H1 (cell line): ENCODE results near the gene ADAMTS6. TPM values are rescaled to one million over a fixed set of nuclear protein-coding genes. Genes with fewer than 3 reads are reported as not detected.
"Not testable (repeated sequence)": the region's sequence is repeated elsewhere in the genome, so short reads cannot be mapped to it uniquely, and the experiment has no call there.

Experiments
- CTCF ChIA-PET: fragments of 300-600 bp; sonication (Branson Sonifier 250); formaldehyde crosslinking; loops from one replicate; lab custom pipeline; 2021; ENCODE audit not compliant: partially characterized antibody; lab: Charles Lee
- POLR2A ChIA-PET: fragments of 300-600 bp; sonication (Branson Sonifier 250); formaldehyde crosslinking; loops from one replicate; lab custom pipeline; 2021; ENCODE audit warnings: inconsistent platforms; ENCODE audit not compliant: partially characterized antibody; lab: Charles Lee
- DNase-seq, 2 experiments: peaks; one replicate each; pipeline versions ENCODE4 v3.0.0 to v3.0.0-alpha.2; 2010 to 2022; ENCODE audit warnings: low spot score in 2 of 2, low read depth in 1 of 2, mixed read lengths in 1 of 2
- FAIRE-seq: peaks from 2 replicates; lab custom pipeline; 2011; peaks lifted over from hg19 to GRCh38; lab: Jason Lieb, UNC
- H2AFZ ChIP-seq: 2 replicates; pipeline ENCODE4 v1.8.1; 2012; ENCODE audit warnings: low read length, inconsistent platforms
- H2AK5ac ChIP-seq: 2 replicates; pipeline ENCODE4 v1.6.1; 2013; ENCODE audit warnings: low read depth, low read length
- H2BK120ac ChIP-seq: replicated peaks from 2 replicates; pipeline ENCODE3; 2013; ENCODE audit warnings: low read depth, low read length, inconsistent platforms
- H2BK12ac ChIP-seq: 2 replicates; pipeline ENCODE4 v1.6.1; 2013; ENCODE audit warnings: low read depth, low read length
- H2BK15ac ChIP-seq: 2 replicates; pipeline ENCODE4 v1.6.1; 2013; ENCODE audit warnings: low read length
- H2BK20ac ChIP-seq: 2 replicates; pipeline ENCODE4 v1.6.1; 2013; ENCODE audit warnings: low read length
- H2BK5ac ChIP-seq: 2 replicates; pipeline ENCODE4 v1.6.1; 2013; ENCODE audit warnings: low read depth, low read length
- H3K14ac ChIP-seq: 2 replicates; pipeline ENCODE4 v1.6.1; 2013; ENCODE audit warnings: inconsistent platforms; ENCODE audit not compliant: insufficient read length
- H3K18ac ChIP-seq: 2 replicates; pipeline ENCODE4 v1.6.1; 2013; ENCODE audit warnings: low read length; ENCODE audit errors: extremely low read depth
- H3K23ac ChIP-seq: 2 replicates; pipeline ENCODE4 v1.6.1; 2013; ENCODE audit warnings: inconsistent platforms; ENCODE audit not compliant: insufficient read length
- H3K23me2 ChIP-seq: 2 replicates; pipeline ENCODE4 v1.6.1; 2013; ENCODE audit warnings: low read depth, low read length
- H3K27ac ChIP-seq: 2 replicates; pipeline ENCODE4 v1.6.1; 2011; ENCODE audit warnings: low read depth, low read length, inconsistent platforms
- H3K27me3 ChIP-seq, 4 experiments: replicated peaks in 1 of 4; 1 replicate in 1 of 4; 2 replicates in 3 of 4; pipeline versions ENCODE4 v1.6.1 to v1.8.1; 2011 to 2013; ENCODE audit warnings: low read length in 3 of 4, mild to moderate bottlenecking in 3 of 4, inconsistent platforms in 2 of 4, mixed read lengths in 2 of 4, moderate library complexity in 1 of 4; ENCODE audit not compliant: control insufficient read depth in 3 of 4, insufficient read depth in 3 of 4; ENCODE audit errors: extremely low read depth in 1 of 4
- H3K36me3 ChIP-seq, 4 experiments: 2 replicates each; pipeline versions ENCODE4 v1.6.1 to v1.8.1; 2011 to 2013; ENCODE audit warnings: mild to moderate bottlenecking in 4 of 4, low read length in 3 of 4, moderate library complexity in 2 of 4, control low read depth in 1 of 4, inconsistent platforms in 1 of 4; ENCODE audit not compliant: insufficient read depth in 4 of 4, control insufficient read depth in 2 of 4
- H3K4ac ChIP-seq: replicated peaks from 2 replicates; pipeline ENCODE3; 2013; ENCODE audit warnings: low read length, low read depth, mixed read lengths, inconsistent platforms; ENCODE audit not compliant: insufficient read length
- H3K4me1 ChIP-seq, 4 experiments: replicated peaks in 1 of 4; 1 replicate in 1 of 4; 2 replicates in 3 of 4; pipeline versions ENCODE4 v1.6.1 to v1.8.1; 2011 to 2013; ENCODE audit warnings: low read length in 3 of 4, inconsistent platforms in 2 of 4, mixed read lengths in 1 of 4; ENCODE audit not compliant: insufficient read depth in 4 of 4, control insufficient read depth in 3 of 4
- H3K4me2 ChIP-seq, 2 experiments: 2 replicates each; pipeline versions ENCODE4 v1.6.1 to v1.8.1; 2011 to 2013; ENCODE audit warnings: low read depth in 2 of 2, low read length in 2 of 2, control low read depth in 1 of 2, inconsistent platforms in 1 of 2, mild to moderate bottlenecking in 1 of 2; ENCODE audit not compliant: insufficient read depth in 1 of 2
- H3K4me3 ChIP-seq, 4 experiments: fragments of 200-600, 300-600 bp in 1 of 4; sonication (generic), shearing (Covaris generic), sonication (Bioruptor Twin) in 1 of 4; 2 replicates each; pipeline versions ENCODE4 v1.5.1 to v1.8.1; 2011 to 2016; ENCODE audit warnings: low read length in 4 of 4, low read depth in 3 of 4, control low read depth in 2 of 4, inconsistent platforms in 2 of 4, mild to moderate bottlenecking in 2 of 4, mixed read lengths in 1 of 4, moderate library complexity in 1 of 4; ENCODE audit not compliant: insufficient read depth in 2 of 4; ENCODE audit errors: extremely low read depth in 1 of 4
- H3K56ac ChIP-seq: replicated peaks from 2 replicates; pipeline ENCODE3; 2013; ENCODE audit warnings: low read depth, mild to moderate bottlenecking, mixed read lengths, low read length, inconsistent platforms; ENCODE audit not compliant: insufficient read length
- H3K79me1 ChIP-seq: 2 replicates; pipeline ENCODE4 v1.6.1; 2013; ENCODE audit warnings: low read depth, low read length, control low read depth
- H3K79me2 ChIP-seq, 2 experiments: 2 replicates each; pipeline versions ENCODE4 v1.6.1 to v1.8.1; 2012 to 2013; ENCODE audit warnings: low read length in 2 of 2, mild to moderate bottlenecking in 2 of 2, inconsistent platforms in 1 of 2; ENCODE audit not compliant: insufficient read depth in 2 of 2, control insufficient read depth in 1 of 2
- H3K9ac ChIP-seq, 4 experiments: replicated peaks in 1 of 4; 1 replicate in 1 of 4; 2 replicates in 3 of 4; pipeline versions ENCODE4 v1.6.1 to v1.8.1; 2011 to 2013; ENCODE audit warnings: low read depth in 3 of 4, low read length in 3 of 4, control low read depth in 2 of 4, mild to moderate bottlenecking in 2 of 4, moderate library complexity in 2 of 4, inconsistent platforms in 1 of 4; ENCODE audit errors: extremely low read depth in 1 of 4
- H3K9me3 ChIP-seq, 2 experiments: 2 replicates each; pipeline versions ENCODE4 v1.6.1 to v1.8.1; 2012 to 2013; ENCODE audit warnings: mild to moderate bottlenecking in 2 of 2, moderate library complexity in 2 of 2, control low read depth in 1 of 2, inconsistent platforms in 1 of 2, low read depth in 1 of 2, low read length in 1 of 2, mixed read lengths in 1 of 2; ENCODE audit not compliant: insufficient read depth in 2 of 2
- H4K20me1 ChIP-seq, 2 experiments: replicated peaks in 1 of 2; 2 replicates each; pipeline versions ENCODE3 to v1.8.1; 2011 to 2013; ENCODE audit warnings: inconsistent platforms in 2 of 2, low read length in 2 of 2, mild to moderate bottlenecking in 1 of 2; ENCODE audit not compliant: insufficient read depth in 2 of 2, control insufficient read depth in 1 of 2
- H4K5ac ChIP-seq: 2 replicates; pipeline ENCODE4 v1.6.1; 2013; ENCODE audit warnings: low read length, low read depth, mixed read lengths, inconsistent platforms; ENCODE audit not compliant: insufficient read length
- H4K8ac ChIP-seq: 2 replicates; pipeline ENCODE4 v1.8.0; 2013; ENCODE audit warnings: mild to moderate bottlenecking, moderate library complexity, low read length, inconsistent platforms; ENCODE audit not compliant: insufficient read depth; ENCODE audit errors: extremely low read depth
- H4K91ac ChIP-seq: replicated peaks from 2 replicates; pipeline ENCODE3; 2013; ENCODE audit warnings: low read length, mixed read lengths, inconsistent platforms; ENCODE audit not compliant: insufficient read length
- WGBS, 2 experiments: shearing (Covaris generic) in 1 of 2; methylation state at CpG; one replicate each; pipeline versions ENCODE4 v1.1.6 to v1.1.7; 2013 to 2015; ENCODE audit warnings: low lambda C conversion rate in 2 of 2, mixed read lengths in 2 of 2, inconsistent platforms in 1 of 2, low coverage in 1 of 2, missing lambda C conversion rate in 1 of 2; ENCODE audit not compliant: insufficient replicate concordance in 2 of 2, insufficient coverage in 1 of 2, insufficient read length in 1 of 2; ENCODE audit errors: extremely low coverage in 1 of 2, missing lambda C conversion rate in 1 of 2; 5-methylcytosine and 5-hydroxymethylcytosine counted together
- polyA plus RNA-seq, 7 experiments: library from polyadenylated mRNA; depleted of rRNA in 3 of 7; stranded (reverse) in 5 of 7; unstranded in 2 of 7; fragments of >200 nt in 5 of 7; fragments of 200-250 nt in 2 of 7; gene quantifications; 1 replicate in 5 of 7; 2 replicates in 1 of 7; 4 replicates in 1 of 7; pipeline versions ENCODE4 v1.2.1 to v1.2.3, GENCODE V29; 2011 to 2013; ENCODE audit warnings: missing spikeins in 2 of 7, mixed read lengths in 2 of 7
- total RNA-seq: library from RNA; stranded (reverse); fragmentation: NEBNext Ultra II Directional; extraction: Animal tissue kit (Norgen Biotek cat#: 25700); gene quantifications from 2 replicates; pipeline ENCODE4 v1.2.1, GENCODE V29; 2021

ADAMTS6 gene
- total and polyA plus RNA-seq, 2 of the 8 experiments (the other 6 are each of a cell fraction or from before 2014, with no cell fraction given) = 0.74 to 2.4 TPM

DNA sequence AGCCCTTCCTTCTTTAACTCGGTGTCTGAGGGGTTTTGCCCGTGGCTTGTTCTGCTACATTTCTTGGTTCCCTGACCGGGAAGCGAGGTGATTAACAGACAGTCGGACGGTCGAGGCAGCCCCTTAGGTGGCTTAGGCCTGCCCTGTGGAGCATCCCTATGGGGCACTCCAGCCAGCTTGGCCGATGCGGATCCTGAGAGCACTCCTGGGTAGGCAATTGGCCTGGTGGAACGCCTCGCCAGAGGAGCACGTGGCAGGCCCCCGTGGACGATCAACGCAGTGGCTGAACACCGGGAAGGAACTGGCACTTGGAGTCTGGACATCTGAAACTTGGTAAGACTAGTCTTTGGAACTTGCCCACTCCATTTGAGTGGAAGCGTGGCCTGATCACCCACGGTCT is 307.5 kb downstream of the ADAMTS6 start:
- H4K5ac ChIP-seq, H3K4me2 ChIP-seq, H3K14ac ChIP-seq, H3K79me2 ChIP-seq, H3K79me1 ChIP-seq, H3K9me3 ChIP-seq, H2AFZ ChIP-seq, H2BK15ac ChIP-seq, FAIRE-seq, POLR2A ChIA-PET, H3K18ac ChIP-seq, H4K8ac ChIP-seq, H3K27me3 ChIP-seq, H3K36me3 ChIP-seq, H2AK5ac ChIP-seq, H4K20me1 ChIP-seq, H2BK120ac ChIP-seq, H2BK20ac ChIP-seq, H3K4me1 ChIP-seq, DNase-seq, H4K91ac ChIP-seq, H3K23me2 ChIP-seq, H2BK12ac ChIP-seq, H3K9ac ChIP-seq, H3K56ac ChIP-seq, H3K23ac ChIP-seq, H3K4ac ChIP-seq, H3K4me3 ChIP-seq, H3K27ac ChIP-seq, H2BK5ac ChIP-seq: not testable (repeated sequence)
- CTCF ChIA-PET = interaction anchor here (0.6 kb wide), 1 partner anchor 208 kb away, joined by 3 read pairs; no protein-coding TSS in a partner anchor
- 88% methylated on average over 18 of the region's 18 CpGs; no CpG with 5 or more reads in 1 of the 2 experiments for WGBS, 2 experiments
